Panc1 (cell line): ENCODE results near the gene TCF7. TPM values are rescaled to one million over a fixed set of nuclear protein-coding genes. Genes with fewer than 3 reads are reported as not detected.
A peak's percentile ranks its signal among the peaks of the same experiment; 100 is the strongest.

Experiments
- ATAC-seq: fragments of 200-7000 bp; cut with Tn5 transposase; 2 replicates; pipeline ENCODE4 v1.9.1; 2020; ENCODE audit warnings: mild to moderate bottlenecking, moderate library complexity
- BruUV-seq: library from RNA; stranded (reverse); fragments of 400-500 nt; replicated peaks from 2 replicates; lab custom pipeline; 2021; lab: Mats Ljungman, UMichigan
- CTCF ChIA-PET: fragments of 300-600 bp; sonication (Branson Sonifier 250); formaldehyde crosslinking; loops from one replicate; lab custom pipeline; 2022; ENCODE audit warnings: antibody characterized with exemption; lab: Charles Lee
- POLR2A ChIA-PET: fragments of 300-600 bp; sonication (Branson Sonifier 250); formaldehyde crosslinking; loops from one replicate; lab custom pipeline; 2022; ENCODE audit warnings: antibody characterized with exemption; lab: Charles Lee
- DNase-seq: peaks from one replicate; pipeline ENCODE4 v3.0.0-alpha.2; 2010; ENCODE audit warnings: low read depth, low spot score
- H3K27ac ChIP-seq: 2 replicates; pipeline ENCODE4 v1.5.1; 2011; ENCODE audit warnings: mild to moderate bottlenecking, low read length, inconsistent platforms
- H3K27me3 ChIP-seq: fragments of 200-500 bp; sonication (Bioruptor generic); 2 replicates; pipeline ENCODE4 v1.6.0; 2014; ENCODE audit warnings: low read length, inconsistent platforms; ENCODE audit not compliant: control insufficient read depth, insufficient read depth
- H3K36me3 ChIP-seq: fragments of 200-500 bp; sonication (Bioruptor generic); 2 replicates; pipeline ENCODE4 v1.5.1; 2014; ENCODE audit warnings: inconsistent platforms, mild to moderate bottlenecking, low read length, moderate library complexity; ENCODE audit not compliant: control insufficient read depth, insufficient read depth
- H3K4me1 ChIP-seq: 2 replicates; pipeline ENCODE4 v1.5.1; 2011; ENCODE audit warnings: inconsistent platforms, mild to moderate bottlenecking, low read length, moderate library complexity; ENCODE audit not compliant: control insufficient read depth, insufficient read depth
- H3K4me3 ChIP-seq, 2 experiments: 2 replicates each; pipeline ENCODE4 v1.5.1; 2011 to 2012; ENCODE audit warnings: low read depth in 2 of 2, low read length in 2 of 2, mild to moderate bottlenecking in 2 of 2, inconsistent platforms in 1 of 2, moderate library complexity in 1 of 2
- H3K9me3 ChIP-seq: fragments of 200-500 bp; sonication (Bioruptor generic); 2 replicates; pipeline ENCODE4 v1.5.1; 2014; ENCODE audit warnings: low read depth, mild to moderate bottlenecking, inconsistent platforms, low read length, moderate library complexity; ENCODE audit not compliant: control insufficient read depth, insufficient read depth
- CTCF ChIP-seq: fragments of 450-650 bp; IDR thresholded peaks from 2 replicates; pipeline ENCODE4 v1.5.1; 2017; ENCODE audit warnings: mild to moderate bottlenecking
- POLR2AphosphoS5 ChIP-seq: IDR thresholded peaks from 2 replicates; pipeline ENCODE4 v1.6.1; 2012; ENCODE audit warnings: mild to moderate bottlenecking, low read depth, low read length, moderate library complexity
- REST ChIP-seq, 2 experiments: IDR thresholded peaks; 2 replicates each; pipeline ENCODE4 v1.6.1; 2011 to 2012; ENCODE audit warnings: low read depth in 2 of 2, control low read depth in 1 of 2, low read length in 1 of 2, mild to moderate bottlenecking in 1 of 2, moderate library complexity in 1 of 2; ENCODE audit not compliant: insufficient read depth in 1 of 2
- SIN3A ChIP-seq: IDR thresholded peaks from 2 replicates; pipeline ENCODE4 v1.6.1; 2012; ENCODE audit warnings: low read depth, mild to moderate bottlenecking, low read length, moderate library complexity, borderline replicate concordance; ENCODE audit not compliant: insufficient read depth
- TCF7L2 ChIP-seq: IDR thresholded peaks from 2 replicates; pipeline ENCODE4 v1.6.1; 2011; ENCODE audit warnings: mild to moderate bottlenecking, low read depth, low read length, inconsistent platforms
- in situ Hi-C: cut with HindIII; loops from 2 replicates; pipeline ENCODE4 v1.10.0; 2016; ENCODE audit warnings: low sequenced_read_pairs, low pct_unique_long_range_greater_than_20kb
- intact Hi-C: fragments of 100-400 bp; cut with micrococcal nuclease; formaldehyde crosslinking; loops from one replicate; pipeline ENCODE4 v1.10.0; 2022; ENCODE audit not compliant: unreplicated experiment
- total RNA-seq: library from RNA; stranded (reverse); gene quantifications from one replicate; pipeline ENCODE4 v1.2.1, GENCODE V29; 2021; ENCODE audit not compliant: unreplicated experiment

The TCF7 gene
- total RNA-seq, 1 experiment from 2014 or later = 24.0 TPM

- H3K27ac ChIP-seq = no peak overlapping the region
- peak overlapping the region; percentile 53 to 54 for H3K4me3 ChIP-seq
- H3K36me3 ChIP-seq = no peaks in the 10 kb centered on the region
- no peak for TF ChIP-seq POLR2AphosphoS5
- TF ChIP-seq REST (IDR thresholded peaks at IDR 0.05; ENCODE audit: insufficient read depth in 1 of 2, low read depth in 2 of 2, low read length in 1 of 2) = no peak
- TF ChIP-seq TCF7L2 = no peak
- TF ChIP-seq SIN3A = no peak
- no peak for TF ChIP-seq CTCF
- no peaks in the 10 kb centered on the region for H3K27me3 ChIP-seq
- ChIA-PET CTCF (interaction anchor here (0.7 kb wide), 1 partner anchor 356 kb away, joined by 3 read pairs; no protein-coding TSS in a partner anchor), POLR2A (no interaction called here)
- in situ Hi-C loops = no loop called here
- intact Hi-C loops = no loop called here
- no peaks in the 10 kb centered on the region for H3K9me3 ChIP-seq
- peaks cover 8% of the 10 kb centered on the region; the same call in 1 of the 2 replicates for H3K4me1 ChIP-seq
- ATAC-seq (0 out of 2 replicates have a peak, but pooled peaks have one; percentile 12), DNase-seq (no peak)
- no TSS peak for BruUV-seq
These were observed 1.3 kb downstream of the TCF7 start for GRCh38 chr5:134115806-134116175.

GRCh38 chr5:134116286-134116685, 1.8 kb downstream of the TCF7 start:
- CTCF ChIA-PET = interaction anchor here (0.6 to 1.3 kb wide), 2 partner anchors 77 to 118 kb away, joined by 3 to 4 read pairs; no protein-coding TSS in a partner anchor
- intact Hi-C loops (no loop called here), in situ Hi-C loops (no loop called here)
- Histone ChIP-seq H3K9me3 (no peaks in the 10 kb centered on the region), H3K36me3 (no peaks in the 10 kb centered on the region), H3K27me3 (no peaks in the 10 kb centered on the region), H3K4me1 (peaks cover 8% of the 10 kb centered on the region; the same call in 1 of the 2 replicates), H3K4me3 (peak overlapping the region; percentile 3 to 54; a peak in 2 of 4 replicates), H3K27ac (no peak overlapping the region)
- TF ChIP-seq SIN3A (no peak), TCF7L2 (no peak), REST (IDR thresholded peaks at IDR 0.05; ENCODE audit: insufficient read depth in 1 of 2, low read depth in 2 of 2, low read length in 1 of 2) (no peak)
- no TSS peak for BruUV-seq
- DNase-seq (no peak), ATAC-seq (no peak)
- POLR2A ChIA-PET = interaction anchor here (0.9 kb wide), 1 partner anchor 23 kb away, joined by 3 read pairs; no protein-coding TSS in a partner anchor
